ENCODE results near the gene TPM1. TPM values are rescaled to one million over a fixed set of nuclear protein-coding genes. Genes with fewer than 3 reads are reported as not detected.

The TPM1 gene
- total and polyA plus RNA-seq, 11 donors = 9,722 to 18,689 (median 13,651) TPM

DNA sequence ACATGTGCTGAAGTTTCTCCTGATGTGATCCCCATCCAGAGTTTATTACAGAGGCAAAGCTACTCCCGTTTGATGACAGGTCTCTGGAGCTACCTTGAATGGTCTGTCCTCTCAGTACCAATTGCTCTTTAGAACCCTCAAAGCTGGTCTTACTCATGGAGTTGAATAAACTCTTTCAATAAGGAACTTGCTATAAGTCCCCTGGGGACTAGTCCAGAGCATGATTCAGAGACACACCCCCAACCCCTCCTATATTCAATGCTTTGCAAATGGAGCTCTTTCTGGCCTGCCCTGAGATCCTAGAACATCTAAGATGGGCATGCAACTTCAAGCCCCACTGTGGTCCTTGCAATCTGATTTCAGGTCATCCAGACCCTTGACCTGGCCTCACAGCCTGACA is 23.9 kb upstream of the TPM1 start:
- no peaks in the 10 kb centered on the region for H3K36me3 ChIP-seq
- H3K27ac ChIP-seq = no peak overlapping the region
- WGBS, 4 donors = 90 to 100% (median 93%) methylated on average over 1 of the region's 1 CpG
- DNase-seq = no peak
- peaks cover 0 to 4% (median 0%) of the 10 kb centered on the region in 12 donors for H3K9me3 ChIP-seq
- TF ChIP-seq POLR2A (IDR thresholded peaks at IDR 0.05) = no peak
- TF ChIP-seq, protein P1, sequence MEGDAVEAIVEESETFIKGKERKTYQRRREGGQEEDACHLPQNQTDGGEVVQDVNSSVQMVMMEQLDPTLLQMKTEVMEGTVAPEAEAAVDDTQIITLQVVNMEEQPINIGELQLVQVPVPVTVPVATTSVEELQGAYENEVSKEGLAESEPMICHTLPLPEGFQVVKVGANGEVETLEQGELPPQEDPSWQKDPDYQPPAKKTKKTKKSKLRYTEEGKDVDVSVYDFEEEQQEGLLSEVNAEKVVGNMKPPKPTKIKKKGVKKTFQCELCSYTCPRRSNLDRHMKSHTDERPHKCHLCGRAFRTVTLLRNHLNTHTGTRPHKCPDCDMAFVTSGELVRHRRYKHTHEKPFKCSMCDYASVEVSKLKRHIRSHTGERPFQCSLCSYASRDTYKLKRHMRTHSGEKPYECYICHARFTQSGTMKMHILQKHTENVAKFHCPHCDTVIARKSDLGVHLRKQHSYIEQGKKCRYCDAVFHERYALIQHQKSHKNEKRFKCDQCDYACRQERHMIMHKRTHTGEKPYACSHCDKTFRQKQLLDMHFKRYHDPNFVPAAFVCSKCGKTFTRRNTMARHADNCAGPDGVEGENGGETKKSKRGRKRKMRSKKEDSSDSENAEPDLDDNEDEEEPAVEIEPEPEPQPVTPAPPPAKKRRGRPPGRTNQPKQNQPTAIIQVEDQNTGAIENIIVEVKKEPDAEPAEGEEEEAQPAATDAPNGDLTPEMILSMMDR (IDR thresholded peaks at IDR 0.05) = no peak
- intact Hi-C loops (cut with DNase I) = no loop called here
- H3K4me1 ChIP-seq = peaks cover 0 to 26% (median 10%) of the 10 kb centered on the region in 12 donors
- no peaks in the 10 kb centered on the region for H3K27me3 ChIP-seq
- no peak for ATAC-seq
- H3K4me3 ChIP-seq = no peak overlapping the region

- intact Hi-C loops (cut with DNase I) = no loop called here
- Histone ChIP-seq H3K27me3 (no peaks in the 10 kb centered on the region), H3K36me3 (no peaks in the 10 kb centered on the region), H3K4me1 (peaks cover 0 to 18% (median 8%) of the 10 kb centered on the region in 12 donors), H3K9me3 (peaks cover 0 to 4% (median 0%) of the 10 kb centered on the region in 12 donors), H3K4me3 (no peak overlapping the region), H3K27ac (no peak overlapping the region)
- ATAC-seq = peak in 2 of 4 donors; percentile 18 to 64
- WGBS, 4 donors = 48 to 66% (median 61%) methylated on average over 5 to 9 of the region's 9 CpGs
- no peak for TF ChIP-seq POLR2A (IDR thresholded peaks at IDR 0.05)
- TF ChIP-seq, protein P1 (IDR thresholded peaks at IDR 0.05) = no peak
- DNase-seq = no peak
Measured at GRCh38 chr15:63019511-63020109, 22.9 kb upstream of the TPM1 start.

DNA sequence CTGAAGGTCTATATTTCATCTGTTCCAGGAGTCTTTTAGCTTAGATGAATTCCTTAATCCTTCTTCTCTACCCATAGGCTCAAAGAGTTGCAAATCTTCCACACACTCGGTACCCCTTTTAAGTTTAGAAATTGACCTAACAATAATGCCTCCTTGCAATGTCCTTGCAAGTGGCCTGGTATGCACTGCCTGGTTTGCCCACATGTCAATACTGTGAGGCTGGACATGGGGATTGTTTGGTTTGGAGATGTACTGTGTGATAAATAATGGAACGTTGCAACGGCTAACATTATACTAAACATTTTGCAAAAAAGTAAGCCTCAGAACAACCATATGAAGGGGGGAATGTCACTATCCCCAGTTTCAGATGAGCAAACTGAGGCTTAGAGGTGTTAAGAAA is 22.4 kb upstream of the TPM1 start:
- H3K36me3 ChIP-seq = no peaks in the 10 kb centered on the region
- no peaks in the 10 kb centered on the region for H3K27me3 ChIP-seq
- TF ChIP-seq POLR2A (IDR thresholded peaks at IDR 0.05) = no peak
- TF ChIP-seq, protein P1 (IDR thresholded peaks at IDR 0.05) = no peak
- DNase-seq (no peak), ATAC-seq (no peak)
- no peak overlapping the region for H3K4me3 ChIP-seq
- H3K27ac ChIP-seq = no peak overlapping the region
- WGBS, 4 donors = 77 to 92% (median 85%) methylated on average over 3 of the region's 3 CpGs
- peaks cover 0 to 4% (median 0%) of the 10 kb centered on the region in 12 donors for H3K9me3 ChIP-seq
- H3K4me1 ChIP-seq = peaks cover 0 to 17% (median 7%) of the 10 kb centered on the region in 12 donors
- intact Hi-C loops (cut with DNase I) = no loop called here

DNA sequence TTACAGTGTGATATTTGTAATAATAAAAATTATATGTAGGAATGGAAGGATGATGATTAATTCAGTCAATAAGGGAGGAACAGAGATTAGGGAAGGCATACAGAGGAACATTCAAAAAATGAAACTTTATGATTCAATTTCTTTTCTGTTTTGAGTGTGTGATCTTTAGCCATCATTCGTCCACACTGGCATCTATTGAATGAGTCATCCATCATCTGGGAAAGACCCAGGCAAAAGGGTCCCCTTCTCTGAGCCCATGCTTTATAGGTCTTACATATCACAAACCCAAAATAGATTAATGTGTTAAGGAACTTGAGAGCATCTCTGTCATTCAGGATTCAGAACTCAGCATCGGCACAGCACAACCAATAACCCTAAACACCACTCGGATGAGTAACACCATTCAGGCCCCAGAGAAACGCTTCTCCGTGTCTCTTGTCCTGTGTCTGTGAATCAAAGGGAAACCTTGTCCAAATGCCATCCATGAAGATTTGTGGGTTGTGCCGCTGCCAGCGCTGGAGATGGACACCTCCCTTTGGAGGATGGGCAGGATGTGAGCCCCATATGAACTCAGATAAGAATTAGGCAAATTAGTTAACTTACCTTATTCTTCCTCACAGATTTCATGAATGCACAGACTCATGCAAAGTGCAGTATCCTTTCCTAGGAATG is 21.7 kb upstream of the TPM1 start:
- 62 to 92% (median 88%) methylated on average over 7 of the region's 7 CpGs for WGBS, 4 donors
- no peak for DNase-seq
- Histone ChIP-seq H3K27me3 (no peaks in the 10 kb centered on the region), H3K27ac (no peak overlapping the region), H3K9me3 (peaks cover 0 to 4% (median 0%) of the 10 kb centered on the region in 12 donors), H3K36me3 (no peaks in the 10 kb centered on the region), H3K4me1 (peaks cover 0 to 12% (median under 1%) of the 10 kb centered on the region in 12 donors), H3K4me3 (no peak overlapping the region)
- ATAC-seq = no peak
- intact Hi-C loops (cut with DNase I) = no loop called here
- no peak for TF ChIP-seq POLR2A (IDR thresholded peaks at IDR 0.05)
- TF ChIP-seq, protein P1 (IDR thresholded peaks at IDR 0.05) = no peak
